ENCODE results near the gene CLEC16A.
A peak's percentile ranks its signal among the peaks of the same experiment; 100 is the strongest.

The CLEC16A gene

GRCh38 chr16:11181242-11181898 lies 237.0 kb downstream of the CLEC16A start:
- no peak overlapping the region for H3K27ac ChIP-seq
- no peak for TF ChIP-seq CTCF (conservative IDR thresholded peaks at IDR 0.05)

DNA sequence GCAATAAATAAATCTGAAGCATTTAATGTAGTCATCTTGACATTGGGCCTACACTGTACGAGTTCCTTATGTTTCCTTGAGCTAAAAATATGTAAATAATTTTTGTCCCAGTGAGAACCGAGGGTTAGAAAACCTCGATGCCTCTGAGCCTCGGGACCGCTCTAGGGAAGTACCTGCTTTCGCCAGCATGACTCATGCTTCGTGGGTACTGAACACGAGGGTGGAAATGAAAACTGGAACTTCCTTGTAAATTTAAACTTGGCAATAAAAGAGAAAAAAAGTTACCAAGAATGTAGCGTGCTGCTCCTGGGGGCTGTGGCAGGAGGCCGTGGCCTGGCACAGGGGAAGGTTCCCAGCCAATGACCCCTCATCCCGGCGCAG lies 237.5 kb downstream of the CLEC16A start:
- no peak overlapping the region for H3K27ac ChIP-seq
- TF ChIP-seq CTCF (conservative IDR thresholded peaks at IDR 0.05), result no peak

DNA sequence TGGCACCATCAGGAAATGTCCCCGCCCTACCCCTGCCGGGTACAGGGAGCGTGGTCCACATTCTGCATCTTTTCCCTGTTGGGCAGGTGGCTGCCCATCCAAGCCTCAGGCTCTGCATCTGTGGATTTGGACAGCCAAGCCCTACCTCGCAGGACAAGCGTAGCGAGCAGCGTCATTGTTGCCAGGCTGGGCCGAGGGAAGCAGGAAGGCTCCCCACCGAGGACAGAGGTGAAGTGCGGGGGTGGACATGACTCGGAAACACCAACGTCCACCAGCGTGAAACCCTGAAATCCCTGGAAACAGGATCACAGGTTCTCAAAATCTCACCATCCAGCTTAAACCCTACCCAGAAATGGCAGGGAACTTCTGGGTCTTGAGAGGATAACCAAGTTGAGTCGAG lies 238.0 kb downstream of the CLEC16A start:
- TF ChIP-seq CTCF (conservative IDR thresholded peaks at IDR 0.05), result no peak
- no peak overlapping the region for H3K27ac ChIP-seq

DNA sequence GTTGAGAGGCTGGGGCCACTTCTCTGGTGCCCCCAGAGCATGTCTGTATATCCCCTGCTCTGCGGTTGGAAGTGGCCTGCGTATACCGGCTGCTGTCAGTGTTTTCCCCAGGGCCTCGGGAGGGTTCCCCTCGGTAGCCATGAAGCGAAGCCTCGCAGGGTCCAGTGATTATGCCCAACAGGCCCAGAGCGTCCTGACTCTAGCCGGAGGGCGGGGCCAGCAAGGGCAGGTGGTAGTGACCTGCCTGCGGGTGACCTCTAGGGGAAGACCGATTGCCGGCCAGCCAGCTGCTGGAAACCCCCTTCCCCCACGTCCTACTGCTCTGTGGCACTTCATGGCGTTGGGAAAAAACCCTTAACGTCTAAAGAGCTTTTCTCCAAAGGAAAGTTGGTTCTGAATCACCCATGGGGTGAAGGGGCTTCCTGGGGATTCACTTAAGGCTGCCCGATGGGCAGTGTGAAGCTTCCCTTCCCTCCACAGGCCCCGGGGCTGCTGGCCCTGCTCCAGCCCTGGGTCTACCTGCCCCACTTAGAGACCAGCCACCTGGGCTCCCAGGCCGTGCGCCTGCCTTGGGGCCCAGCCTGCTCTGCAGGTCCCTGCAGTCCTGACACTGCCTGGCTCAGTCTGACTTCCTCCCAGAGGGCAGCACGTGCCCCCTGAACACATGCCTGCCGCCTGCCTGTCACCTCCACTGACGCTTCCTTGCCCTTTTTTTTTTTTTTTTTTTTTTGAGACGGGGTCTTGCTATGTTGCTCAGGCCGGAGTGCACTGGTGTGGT lies 238.9 kb downstream of the CLEC16A start:
- no peak overlapping the region for H3K27ac ChIP-seq

GRCh38 chr16:11183951-11184350 lies 239.6 kb downstream of the CLEC16A start:
- no peak for TF ChIP-seq CTCF (conservative IDR thresholded peaks at IDR 0.05)
- no peak overlapping the region for H3K27ac ChIP-seq

More for the DNA sequence above, 238.9 kb downstream of the CLEC16A start:
- no peak for TF ChIP-seq CTCF (conservative IDR thresholded peaks at IDR 0.05)

DNA sequence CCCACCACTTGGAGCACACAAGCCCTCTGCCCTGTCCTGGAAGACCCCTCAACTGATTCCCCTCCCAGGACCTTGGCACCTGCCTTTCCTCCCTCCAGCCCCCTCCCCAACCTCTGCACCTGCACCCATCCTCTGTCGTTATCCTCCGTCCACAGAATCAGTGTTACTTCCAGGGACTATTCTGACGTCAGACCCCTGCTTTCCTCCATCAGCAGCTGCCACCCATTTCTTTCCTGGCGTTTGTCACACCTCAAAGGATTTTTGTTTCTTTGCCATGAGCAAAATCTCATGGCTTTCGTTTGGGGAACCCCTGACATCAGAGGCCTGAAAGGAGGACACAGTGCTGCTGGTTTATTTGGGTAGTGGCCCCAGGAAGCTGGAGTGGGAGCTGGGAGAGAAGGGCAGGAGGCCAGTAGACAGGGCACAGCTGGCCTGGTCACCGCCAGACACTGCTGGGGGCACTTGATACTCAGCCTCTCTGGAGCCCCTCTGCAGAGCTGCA lies 243.2 kb downstream of the CLEC16A start:
- H3K27ac ChIP-seq, result no peak overlapping the region
- no peak for TF ChIP-seq CTCF (conservative IDR thresholded peaks at IDR 0.05)

DNA sequence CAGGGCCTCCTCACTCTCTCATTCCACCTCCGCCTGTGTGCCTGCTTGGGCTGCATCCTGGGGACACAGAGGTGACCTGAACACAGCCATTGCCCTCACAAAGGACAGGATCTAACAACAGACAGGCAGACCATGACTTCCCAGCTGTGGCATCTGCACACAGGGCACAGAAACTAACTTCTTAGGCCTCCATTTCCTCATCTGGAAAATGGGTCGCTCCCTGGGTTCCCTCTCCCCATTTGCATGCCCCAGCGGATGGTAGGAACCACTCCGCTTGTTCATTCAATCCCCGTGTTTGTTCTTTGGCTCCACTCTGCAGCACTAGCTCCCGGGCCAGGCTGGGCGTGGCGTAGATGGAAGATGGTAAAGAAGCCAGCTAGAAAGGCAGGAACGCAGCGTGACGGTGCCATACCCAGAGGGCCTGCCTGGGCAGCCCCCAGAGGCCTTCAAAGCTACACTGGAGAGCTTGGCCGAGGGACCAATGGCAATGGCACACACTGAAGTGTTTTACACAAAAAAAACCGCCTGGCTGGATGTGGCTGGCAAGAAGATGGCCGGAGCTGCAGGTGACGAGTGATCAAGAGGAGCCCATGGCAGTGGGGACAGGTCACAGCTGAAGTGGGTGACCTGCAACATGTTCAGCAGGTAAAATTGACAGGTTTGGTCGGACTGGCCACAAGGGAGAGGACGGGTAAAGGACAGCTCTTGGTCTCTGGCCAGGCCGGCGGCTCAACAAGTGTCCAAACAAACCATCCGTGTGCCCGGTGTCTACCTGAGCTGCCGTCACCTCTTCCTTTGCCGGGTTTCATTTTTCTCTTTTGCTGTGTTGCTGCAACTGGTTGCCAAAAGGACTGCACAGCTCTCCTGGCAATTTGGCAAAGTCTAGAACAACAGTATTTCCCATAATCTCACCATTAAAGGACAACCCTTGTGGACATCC lies 244.7 kb downstream of the CLEC16A start:
- peak overlapping the region; percentile 60 for H3K27ac ChIP-seq
- TF ChIP-seq CTCF (conservative IDR thresholded peaks at IDR 0.05), result no peak
